Breast epithelium (tissue), 4 donors: Measurements from ENCODE around the gene GRIN3A. TPM values are rescaled to one million over a fixed set of nuclear protein-coding genes. Genes with fewer than 3 reads are reported as not detected.

Source experiments
- DNase-seq, 2 donors: peaks; one replicate each; pipeline ENCODE4 v3.0.0-alpha.2; 2019; ENCODE audit warnings: low spot score in 2 of 2
- H3K27ac ChIP-seq, 2 donors: fragments of 200-600 bp; sonication (generic) in 1 of 2; one replicate each; pipeline ENCODE4 v1.5.1; 2016 to 2019; ENCODE audit warnings: mild to moderate bottlenecking in 1 of 2
- H3K27me3 ChIP-seq, 2 donors: fragments of 200-600 bp; sonication (generic) in 1 of 2; one replicate each; pipeline versions ENCODE4 v1.5.1 to v1.6.0; 2017 to 2019; ENCODE audit warnings: control low read depth in 1 of 2, mild to moderate bottlenecking in 1 of 2
- H3K36me3 ChIP-seq: fragments of 200-600 bp; one replicate; pipeline ENCODE4 v1.5.1; 2019
- H3K4me1 ChIP-seq, 2 donors: fragments of 200-600 bp; sonication (generic); one replicate each; pipeline ENCODE4 v1.5.1; 2016 to 2019; ENCODE audit warnings: control low read depth in 1 of 2
- H3K4me3 ChIP-seq, 3 donors: fragments of 200-600 bp; sonication (generic); 1 replicate in 2 of 3; 2 replicates in 1 of 3; pipeline ENCODE4 v1.5.1; 2016 to 2019; ENCODE audit warnings: mild to moderate bottlenecking in 3 of 3, moderate library complexity in 2 of 3
- H3K9me3 ChIP-seq, 2 donors: fragments of 200-600 bp; sonication (generic) in 1 of 2; one replicate each; pipeline ENCODE4 v1.5.1; 2016 to 2019; ENCODE audit warnings: control low read depth in 1 of 2
- POLR2A ChIP-seq: fragments of 450-650 bp; IDR thresholded peaks from one replicate; pipeline ENCODE4 v1.6.1; 2016; ENCODE audit warnings: antibody characterized with exemption, mild to moderate bottlenecking, moderate library complexity
- POLR2AphosphoS5 ChIP-seq, 3 donors: sonication (generic); formaldehyde crosslinking; IDR thresholded peaks; one replicate each; pipeline ENCODE4 v1.6.1; 2017; ENCODE audit warnings: antibody characterized with exemption in 3 of 3
- intact Hi-C: fragments of 100-400 bp; cut with DNase I; formaldehyde crosslinking; loops from one replicate; pipeline ENCODE4 v1.15.1; 2023; ENCODE audit warnings: low total_unique reads
- total RNA-seq, 3 donors: library from RNA; depleted of rRNA; stranded (reverse); fragments of >200 nt; gene quantifications; one replicate each; pipeline ENCODE4 v1.1.0, GENCODE V29; 2016
- TF ChIP-seq, protein P1 (sequence below), 3 donors: fragments of 450-650 bp; IDR thresholded peaks; one replicate each; pipeline ENCODE4 v1.5.1; 2016 to 2017; ENCODE audit warnings: antibody characterized with exemption in 3 of 3, mild to moderate bottlenecking in 3 of 3, moderate library complexity in 3 of 3

GRIN3A gene
- total RNA-seq, 3 donors from 2014 or later, result under 0.01 to 0.15 TPM; not detected in 1

DNA sequence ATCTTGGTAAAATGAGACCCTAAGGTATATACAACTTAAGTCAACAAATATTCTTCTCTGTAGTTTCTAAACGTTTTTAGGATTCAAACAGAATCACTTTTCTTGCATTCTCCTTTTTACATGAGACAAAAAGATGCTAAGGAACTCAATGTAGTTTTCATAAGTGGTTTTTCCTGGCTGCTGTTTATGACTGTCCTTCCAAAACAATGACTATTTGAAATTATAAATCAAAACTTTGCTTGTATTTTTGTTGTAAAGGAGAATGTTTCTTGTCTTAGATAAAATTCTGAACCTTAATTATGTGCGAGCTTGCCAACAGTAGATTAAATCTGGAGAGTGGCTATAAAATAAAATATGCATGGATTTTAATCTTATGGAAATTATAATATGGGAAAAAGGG, 53.8 kb downstream of the GRIN3A start:
- Histone ChIP-seq H3K4me3 (no peak overlapping the region), H3K36me3 (no peaks in the 10 kb centered on the region), H3K4me1 (no peaks in the 10 kb centered on the region), H3K27me3 (no peaks in the 10 kb centered on the region), H3K27ac (no peak overlapping the region), H3K9me3 (no peaks in the 10 kb centered on the region)
- intact Hi-C loops, result no loop called here
- no peak for TF ChIP-seq POLR2AphosphoS5 (IDR thresholded peaks at IDR 0.05)
- TF ChIP-seq, protein P1, sequence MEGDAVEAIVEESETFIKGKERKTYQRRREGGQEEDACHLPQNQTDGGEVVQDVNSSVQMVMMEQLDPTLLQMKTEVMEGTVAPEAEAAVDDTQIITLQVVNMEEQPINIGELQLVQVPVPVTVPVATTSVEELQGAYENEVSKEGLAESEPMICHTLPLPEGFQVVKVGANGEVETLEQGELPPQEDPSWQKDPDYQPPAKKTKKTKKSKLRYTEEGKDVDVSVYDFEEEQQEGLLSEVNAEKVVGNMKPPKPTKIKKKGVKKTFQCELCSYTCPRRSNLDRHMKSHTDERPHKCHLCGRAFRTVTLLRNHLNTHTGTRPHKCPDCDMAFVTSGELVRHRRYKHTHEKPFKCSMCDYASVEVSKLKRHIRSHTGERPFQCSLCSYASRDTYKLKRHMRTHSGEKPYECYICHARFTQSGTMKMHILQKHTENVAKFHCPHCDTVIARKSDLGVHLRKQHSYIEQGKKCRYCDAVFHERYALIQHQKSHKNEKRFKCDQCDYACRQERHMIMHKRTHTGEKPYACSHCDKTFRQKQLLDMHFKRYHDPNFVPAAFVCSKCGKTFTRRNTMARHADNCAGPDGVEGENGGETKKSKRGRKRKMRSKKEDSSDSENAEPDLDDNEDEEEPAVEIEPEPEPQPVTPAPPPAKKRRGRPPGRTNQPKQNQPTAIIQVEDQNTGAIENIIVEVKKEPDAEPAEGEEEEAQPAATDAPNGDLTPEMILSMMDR (IDR thresholded peaks at IDR 0.05), result no peak
- TF ChIP-seq POLR2A, result no peak
- DNase-seq, result no peak

GRCh38 chr9:101683236-101683635, 55.2 kb downstream of the GRIN3A start:
- H3K27me3 ChIP-seq, result no peaks in the 10 kb centered on the region
- H3K36me3 ChIP-seq, result no peaks in the 10 kb centered on the region
- no peak overlapping the region for H3K4me3 ChIP-seq
- intact Hi-C loops, result no loop called here
- no peak for DNase-seq
- no peak overlapping the region for H3K27ac ChIP-seq
- H3K4me1 ChIP-seq, result no peaks in the 10 kb centered on the region
- no peaks in the 10 kb centered on the region for H3K9me3 ChIP-seq
- TF ChIP-seq, protein P1 (IDR thresholded peaks at IDR 0.05), result no peak
- TF ChIP-seq POLR2AphosphoS5 (IDR thresholded peaks at IDR 0.05) (no peak), POLR2A (no peak)

GRCh38 chr9:101677861-101678260, 60.6 kb downstream of the GRIN3A start:
- TF ChIP-seq POLR2AphosphoS5 (IDR thresholded peaks at IDR 0.05) (no peak), POLR2A (no peak)
- TF ChIP-seq, protein P1 (IDR thresholded peaks at IDR 0.05), result no peak
- no peak overlapping the region for H3K27ac ChIP-seq
- no peak for DNase-seq
- no peaks in the 10 kb centered on the region for H3K36me3 ChIP-seq
- intact Hi-C loops, result no loop called here
- no peaks in the 10 kb centered on the region for H3K4me1 ChIP-seq
- no peaks in the 10 kb centered on the region for H3K9me3 ChIP-seq
- H3K27me3 ChIP-seq, result no peaks in the 10 kb centered on the region
- no peak overlapping the region for H3K4me3 ChIP-seq

- TF ChIP-seq POLR2A, result no peak
- Histone ChIP-seq H3K4me3 (no peak overlapping the region), H3K9me3 (no peaks in the 10 kb centered on the region), H3K27me3 (no peaks in the 10 kb centered on the region), H3K27ac (no peak overlapping the region), H3K4me1 (no peaks in the 10 kb centered on the region), H3K36me3 (no peaks in the 10 kb centered on the region)
- no peak for DNase-seq
- intact Hi-C loops, result no loop called here
Observed at GRCh38 chr9:101675341-101675740, 63.1 kb downstream of the GRIN3A start.

DNA sequence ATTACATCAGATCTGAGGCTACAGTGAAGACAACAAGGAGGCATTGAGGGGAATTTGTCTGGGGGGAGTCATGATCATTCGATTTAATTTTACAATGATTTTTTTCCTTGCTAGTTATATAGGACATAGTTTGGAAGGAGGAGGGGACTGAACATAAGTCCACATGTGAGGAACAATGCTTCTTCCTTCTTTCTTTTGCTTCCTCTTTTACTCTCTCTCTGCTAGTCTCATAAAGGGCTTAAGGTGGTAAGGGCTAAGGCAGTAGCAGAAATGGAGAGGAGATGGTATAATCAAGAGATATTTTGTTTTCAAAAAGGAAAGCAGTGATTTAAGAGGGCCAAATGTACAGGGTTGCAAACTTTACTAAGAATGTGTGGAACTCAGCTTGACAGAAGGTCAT, 64.3 kb downstream of the GRIN3A start:
- H3K9me3 ChIP-seq, result no peaks in the 10 kb centered on the region

GRCh38 chr9:101673642-101674041, 64.8 kb downstream of the GRIN3A start:
- no peaks in the 10 kb centered on the region for H3K9me3 ChIP-seq
- no peaks in the 10 kb centered on the region for H3K36me3 ChIP-seq
- TF ChIP-seq POLR2AphosphoS5 (IDR thresholded peaks at IDR 0.05), result no peak
- TF ChIP-seq, protein P1 (IDR thresholded peaks at IDR 0.05), result no peak
- no peaks in the 10 kb centered on the region for H3K27me3 ChIP-seq
- H3K4me3 ChIP-seq, result no peak overlapping the region
- no peak overlapping the region for H3K27ac ChIP-seq
- DNase-seq, result no peak
- no peaks in the 10 kb centered on the region for H3K4me1 ChIP-seq
- intact Hi-C loops, result no loop called here

More for the DNA sequence above, 64.3 kb downstream of the GRIN3A start:
- Histone ChIP-seq H3K36me3 (no peaks in the 10 kb centered on the region), H3K4me1 (no peaks in the 10 kb centered on the region), H3K4me3 (no peak overlapping the region), H3K27ac (no peak overlapping the region), H3K27me3 (no peaks in the 10 kb centered on the region)
- no peak for TF ChIP-seq POLR2AphosphoS5 (IDR thresholded peaks at IDR 0.05)
- no peak for TF ChIP-seq POLR2A
- intact Hi-C loops, result no loop called here
- no peak for DNase-seq
